Measurements from ENCODE around the gene SEZ6L. TPM values are rescaled to one million over a fixed set of nuclear protein-coding genes. Genes with fewer than 3 reads are reported as not detected.
A peak's percentile ranks its signal among the peaks of the same experiment; 100 is the strongest.

Gene SEZ6L
- total RNA-seq, 1 experiment from 2014 or later: not detected

- no peak for DNase-seq (ENCODE audit: low read depth)
Measured at GRCh38 chr22:26241361-26241760, 72.1 kb downstream of the SEZ6L start.

DNA sequence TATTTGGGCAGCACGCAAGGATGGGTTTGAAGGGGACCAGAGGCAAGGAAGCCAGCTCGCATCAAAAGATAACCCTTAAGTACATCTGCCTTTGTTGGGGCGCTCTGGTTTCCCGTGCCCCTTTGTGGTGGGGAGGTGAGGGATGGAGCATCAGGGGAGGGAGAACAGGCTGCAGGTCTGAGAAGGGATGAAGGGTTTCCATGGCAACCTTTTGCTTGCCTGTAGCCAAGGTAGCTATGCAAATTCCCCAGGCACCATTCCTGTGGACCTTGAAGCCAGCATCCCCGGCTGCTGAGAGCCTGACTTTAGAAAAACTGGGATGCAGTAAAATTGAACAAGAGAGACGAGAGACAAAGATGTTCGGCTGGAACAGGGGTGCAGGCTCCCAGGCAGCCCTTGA, 75.7 kb downstream of the SEZ6L start:
- DNase-seq (ENCODE audit: low read depth): no peak

- no peak for DNase-seq (ENCODE audit: low read depth)
Measured at GRCh38 chr22:26246552-26246951, 77.3 kb downstream of the SEZ6L start.

- DNase-seq (ENCODE audit: low read depth): no peak
Measured at GRCh38 chr22:26251869-26252268, 82.6 kb downstream of the SEZ6L start.

- DNase-seq (ENCODE audit: low read depth): peak; percentile 31
Measured at GRCh38 chr22:26259510-26259909, 90.2 kb downstream of the SEZ6L start.

DNA sequence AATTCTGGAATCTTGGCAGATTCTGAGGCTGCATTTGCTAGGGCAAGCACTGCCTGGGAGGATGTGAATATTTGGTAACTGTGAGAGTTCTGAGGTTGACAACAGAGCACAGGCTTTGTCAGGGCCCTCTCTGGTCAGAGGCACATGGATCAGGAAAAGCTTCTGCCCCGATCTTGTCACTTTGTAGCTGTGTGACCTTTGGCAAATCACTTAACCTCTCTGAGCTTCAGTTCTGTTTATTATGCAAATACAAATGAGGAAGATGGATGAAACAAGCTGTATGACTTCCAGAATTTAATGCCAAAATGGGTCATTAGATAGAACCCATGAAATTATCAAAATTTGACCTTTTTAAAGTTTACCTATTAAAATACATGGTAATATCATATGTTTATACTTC, 94.9 kb downstream of the SEZ6L start:
- DNase-seq (ENCODE audit: low read depth): no peak

GRCh38 chr22:26265281-26265680, 96.0 kb downstream of the SEZ6L start:
- no peak for DNase-seq (ENCODE audit: low read depth)

DNA sequence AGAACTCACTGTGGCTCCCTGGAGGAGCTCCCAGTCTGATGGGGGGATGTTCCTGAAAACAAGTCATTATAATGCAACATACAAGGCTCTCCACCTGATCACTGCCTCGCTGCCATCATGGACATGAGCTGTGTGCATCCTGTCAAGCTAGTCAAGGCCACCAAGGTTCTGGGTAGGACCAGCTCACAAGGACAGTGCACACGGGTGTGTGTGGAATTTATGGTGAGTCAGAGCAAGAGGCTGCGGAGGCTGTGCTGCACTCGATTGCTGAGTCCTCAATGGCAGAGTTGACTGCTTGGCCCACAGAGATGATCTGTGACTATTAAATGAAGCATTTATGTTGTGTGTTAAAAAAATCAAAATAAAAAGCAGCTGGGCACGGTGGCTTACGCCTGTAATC, 96.6 kb downstream of the SEZ6L start:
- DNase-seq (ENCODE audit: low read depth): no peak

- DNase-seq (ENCODE audit: low read depth): no peak
Measured at GRCh38 chr22:26267856-26268255, 98.6 kb downstream of the SEZ6L start.

DNA sequence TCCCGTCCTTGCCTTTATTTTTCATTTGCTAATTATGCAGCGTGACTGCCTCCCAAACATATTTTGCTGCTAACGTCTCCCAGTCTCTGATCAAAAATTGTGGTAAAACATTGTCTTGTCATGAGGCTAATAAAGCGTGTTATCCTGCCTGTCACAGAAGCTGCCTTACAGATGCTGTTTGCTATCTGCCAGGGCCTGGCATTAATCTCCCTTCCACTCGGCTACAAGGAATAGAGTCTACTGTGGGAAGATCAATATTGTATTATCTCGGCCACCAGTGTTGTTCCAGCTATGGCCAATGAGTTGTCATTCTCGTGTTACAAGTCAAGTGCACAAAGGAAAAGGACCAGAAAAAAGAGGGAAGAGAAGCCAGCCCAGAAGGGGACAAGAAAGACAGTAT, 100.3 kb downstream of the SEZ6L start:
- no peak for DNase-seq (ENCODE audit: low read depth)

DNA sequence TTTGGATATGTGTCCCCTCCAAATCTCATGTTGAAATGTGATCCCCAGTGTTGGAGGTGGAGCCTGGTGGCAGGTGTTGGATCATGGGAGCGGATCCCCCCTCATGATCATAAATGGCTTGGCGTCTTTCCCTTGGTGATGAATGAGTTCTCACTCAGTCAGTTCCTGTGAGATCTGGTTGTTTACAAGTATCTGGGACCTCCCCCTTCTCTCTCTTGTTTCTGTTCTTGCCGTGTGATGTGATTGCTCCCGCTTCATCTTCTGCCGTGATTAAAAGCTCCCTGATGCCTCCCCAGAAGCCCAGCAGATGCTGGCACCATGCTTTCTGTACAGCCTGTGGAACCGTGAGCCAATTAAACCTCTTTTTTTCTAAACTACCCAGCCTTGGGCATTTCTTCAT, 102.2 kb downstream of the SEZ6L start:
- DNase-seq (ENCODE audit: low read depth): no peak

DNA sequence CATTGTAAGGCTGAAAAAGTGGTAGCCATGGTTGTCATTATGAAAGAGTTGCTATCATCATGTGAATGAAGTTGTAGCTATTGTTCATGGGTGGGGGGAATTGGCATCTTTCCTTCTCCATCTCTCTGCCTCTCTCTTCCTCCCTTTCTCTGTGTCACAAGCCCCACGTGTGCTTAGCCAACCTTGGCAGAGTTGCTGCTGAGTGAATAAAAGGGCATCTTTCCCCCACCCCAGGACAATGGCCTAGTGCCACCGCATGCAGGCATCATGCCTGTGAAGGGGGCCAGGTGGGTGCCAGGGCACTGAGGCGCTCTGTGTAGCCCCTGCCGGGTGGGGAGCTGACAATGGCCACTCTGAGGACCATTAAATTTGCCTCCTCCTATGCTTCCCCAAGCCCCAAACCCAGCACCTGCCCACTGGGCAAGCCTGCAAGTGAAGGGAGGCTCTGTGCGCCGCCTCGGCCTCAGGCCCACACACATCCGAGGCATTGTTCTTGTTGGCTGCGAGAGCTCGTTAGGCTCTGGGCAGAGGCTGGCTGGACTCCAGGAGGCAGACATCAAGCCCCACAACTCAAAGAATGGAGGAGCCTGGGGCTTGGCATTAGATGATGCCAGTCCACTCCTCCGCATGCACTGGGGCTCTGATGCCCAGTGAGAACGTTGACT, 103.9 kb downstream of the SEZ6L start:
- DNase-seq (ENCODE audit: low read depth): no peak

DNA sequence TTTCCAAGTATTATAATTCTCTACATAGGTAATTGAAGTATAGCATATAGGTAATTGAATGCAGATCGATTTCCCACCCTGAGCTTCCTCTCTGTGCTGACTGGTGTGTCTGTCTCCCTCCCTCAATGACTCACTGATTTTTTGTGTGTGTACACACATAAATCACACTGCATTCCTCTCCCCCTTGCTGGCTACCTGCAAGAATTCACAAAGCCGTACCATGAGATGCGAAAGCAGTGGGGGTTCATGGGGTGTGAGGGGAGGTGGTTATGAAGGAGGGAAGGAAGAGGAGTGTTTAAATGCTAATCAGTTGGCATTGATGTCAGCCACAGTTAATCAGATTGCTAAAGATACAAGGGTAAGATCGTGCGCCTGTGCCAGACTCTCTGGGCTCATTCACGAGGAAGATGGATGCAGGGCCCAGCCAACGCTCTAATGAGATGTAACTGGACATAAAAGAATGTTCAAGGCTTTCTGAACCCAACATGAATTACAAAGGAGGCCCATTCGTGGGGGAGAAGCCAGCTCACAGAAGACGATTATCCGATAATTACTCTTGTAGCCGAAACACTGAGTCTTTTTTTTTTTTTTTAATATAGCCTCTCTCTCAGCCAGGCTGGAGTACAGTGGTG, 107.4 kb downstream of the SEZ6L start:
- no peak for DNase-seq (ENCODE audit: low read depth)

GRCh38 chr22:26281941-26282340, 112.7 kb downstream of the SEZ6L start:
- DNase-seq (ENCODE audit: low read depth): no peak

GRCh38 chr22:26283330-26283729, 114.1 kb downstream of the SEZ6L start:
- no peak for DNase-seq (ENCODE audit: low read depth)

DNA sequence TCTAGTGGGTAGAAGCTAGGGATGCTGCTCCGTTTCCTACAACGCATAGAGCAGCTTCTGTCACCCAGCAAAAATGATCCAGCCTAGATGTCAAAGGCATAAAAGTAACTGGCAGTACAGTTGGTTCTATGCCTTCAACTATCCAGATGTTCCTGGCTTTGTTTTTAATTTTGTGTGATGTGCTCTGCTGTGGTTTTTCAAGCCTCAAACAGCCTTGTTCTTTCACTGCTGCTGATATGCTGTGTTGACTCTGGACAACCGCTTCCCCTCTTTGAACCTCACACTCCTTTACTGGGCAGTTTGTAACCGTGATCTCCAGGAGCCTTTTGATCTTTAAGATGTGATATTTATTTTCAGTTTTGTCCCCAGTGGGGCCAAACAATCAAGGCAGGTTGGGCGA, 116.4 kb downstream of the SEZ6L start:
- no peak for DNase-seq (ENCODE audit: low read depth)

- DNase-seq (ENCODE audit: low read depth): no peak
Measured at GRCh38 chr22:26286091-26286820, 117.0 kb downstream of the SEZ6L start.

DNA sequence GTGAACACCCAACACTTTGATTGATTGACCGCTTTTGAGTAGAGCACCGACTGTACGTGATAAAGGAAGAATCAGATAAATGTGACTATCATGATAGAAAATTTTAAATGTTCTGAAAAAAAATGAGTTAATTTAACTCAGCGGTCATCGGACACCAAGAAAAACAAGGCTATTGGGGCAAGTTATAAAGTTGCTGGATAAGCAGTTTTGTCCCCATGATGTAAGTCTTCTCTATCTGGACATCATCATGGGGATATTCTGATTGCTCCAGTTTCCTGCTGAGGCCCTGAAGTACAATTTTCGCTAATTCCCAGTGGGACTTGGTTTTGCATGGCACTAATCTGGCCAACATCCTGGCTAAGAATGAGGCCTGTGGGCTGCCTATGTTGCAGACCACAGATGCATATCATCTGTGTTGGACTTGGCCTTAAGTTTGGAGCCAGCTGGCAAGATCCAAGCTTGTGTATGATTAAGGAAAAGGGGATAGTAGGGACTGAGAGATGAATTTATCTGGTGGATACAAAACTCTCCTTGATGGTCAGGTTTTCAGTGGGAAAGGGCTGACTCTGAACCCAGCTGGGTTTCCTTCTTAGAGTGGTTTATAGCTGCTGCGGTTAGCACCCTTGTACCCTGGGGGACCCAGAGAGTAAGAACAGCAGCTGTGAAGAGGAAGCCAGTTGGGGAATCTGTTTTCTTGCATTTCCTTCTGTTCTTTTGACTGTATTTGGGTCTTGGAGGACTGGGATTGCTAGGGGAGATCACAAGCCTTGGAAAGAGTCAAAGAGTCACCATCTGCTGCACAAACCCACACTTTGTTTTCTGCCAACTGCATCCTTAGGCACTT, 118.3 kb downstream of the SEZ6L start:
- no peak for DNase-seq (ENCODE audit: low read depth)

GRCh38 chr22:26289611-26290101, 120.4 kb downstream of the SEZ6L start:
- no peak for DNase-seq (ENCODE audit: low read depth)

DNA sequence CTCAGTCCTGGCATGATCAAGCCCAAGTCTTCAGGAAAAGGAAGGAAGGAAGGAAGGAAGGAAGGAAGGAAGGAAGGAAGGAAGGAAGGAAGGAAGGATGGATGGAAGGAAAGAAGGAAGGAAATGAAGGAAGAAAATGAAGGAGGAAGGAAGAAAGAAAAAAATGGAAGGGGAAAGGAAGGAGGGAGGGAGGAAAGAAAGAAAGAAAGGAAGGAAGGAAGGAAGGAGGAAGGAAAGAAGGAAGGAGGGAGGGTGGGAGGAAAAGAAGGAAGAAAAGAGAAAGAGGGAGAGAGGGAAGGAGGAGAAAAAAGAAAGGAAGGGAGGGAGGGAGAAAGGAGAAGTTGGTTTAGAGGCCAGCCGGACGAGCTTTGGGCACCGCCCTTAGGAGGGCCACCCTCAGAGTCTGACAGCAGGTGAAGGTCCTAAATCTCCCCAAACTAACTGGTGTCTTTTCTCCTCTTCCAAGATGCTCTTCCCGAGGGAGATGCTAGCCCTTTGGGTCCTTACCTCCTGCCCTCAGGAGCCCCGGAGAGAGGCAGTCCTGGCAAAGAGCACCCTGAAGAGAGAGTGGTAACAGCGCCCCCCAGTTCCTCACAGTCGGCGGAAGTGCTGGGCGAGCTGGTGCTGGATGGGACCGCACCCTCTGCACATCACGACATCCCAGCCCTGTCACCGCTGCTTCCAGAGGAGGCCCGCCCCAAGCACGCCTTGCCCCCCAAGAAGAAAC, 122.8 kb downstream of the SEZ6L start:
- DNase-seq (ENCODE audit: low read depth): no peak

DNA sequence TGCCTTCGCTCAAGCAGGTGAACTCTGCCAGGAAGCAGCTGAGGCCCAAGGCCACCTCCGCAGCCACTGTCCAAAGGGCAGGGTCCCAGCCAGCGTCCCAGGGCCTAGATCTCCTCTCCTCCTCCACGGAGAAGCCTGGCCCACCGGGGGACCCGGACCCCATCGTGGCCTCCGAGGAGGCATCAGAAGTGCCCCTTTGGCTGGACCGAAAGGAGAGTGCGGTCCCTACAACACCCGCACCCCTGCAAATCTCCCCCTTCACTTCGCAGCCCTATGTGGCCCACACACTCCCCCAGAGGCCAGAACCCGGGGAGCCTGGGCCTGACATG, 123.4 kb downstream of the SEZ6L start:
- no peak for DNase-seq (ENCODE audit: low read depth)
